Measurements from ENCODE around the gene SELPLG. TPM values are rescaled to one million over a fixed set of nuclear protein-coding genes. Genes with fewer than 3 reads are reported as not detected.

The SELPLG gene
- total and polyA plus RNA-seq, 2 donors (not counting 1 experiment from before 2014, with no cell fraction given): 6.1 to 8.0 TPM

- Mint-ChIP-seq H3K27me3 (no peaks in the 10 kb centered on the region), H3K9me3 (ENCODE audit: insufficient read depth) (no peaks in the 10 kb centered on the region), H3K4me3 (peak overlapping the region; percentile 66), H3K27ac (peak overlapping the region; percentile 73), H3K4me1 (peaks cover 56% of the 10 kb centered on the region)
- Histone ChIP-seq H3K79me2 (ENCODE audit: control insufficient read depth, insufficient read depth, low read length) (peaks cover 38% of the 10 kb centered on the region), H4K20me1 (ENCODE audit: control insufficient read depth, insufficient read depth, low read length, poor library complexity, severe bottlenecking) (no peaks in the 10 kb centered on the region), H3K27me3 (replicated peaks in 1 of 4; ENCODE audit: control extremely low read depth in 1 of 4, control insufficient read depth in 3 of 4, insufficient read depth in 4 of 4, low read length in 3 of 4) (no peaks in the 10 kb centered on the region), H3K4me2 (replicated peaks; ENCODE audit: low read depth, low read length, poor library complexity, severe bottlenecking) (peak overlapping the region; percentile 71), H2AFZ (ENCODE audit: insufficient read depth, low read depth, low read length, poor library complexity, severe bottlenecking) (no peak overlapping the region), H3K36me3 (replicated peaks in 1 of 2; ENCODE audit: control extremely low read depth in 1 of 2, control insufficient read depth in 1 of 2, extremely low read depth in 1 of 2, insufficient read depth in 2 of 2, low read length in 1 of 2) (peaks cover 3 to 7% of the 10 kb centered on the region in 2 experiments), H3K27ac (ENCODE audit: low read length in 2 of 2) (peak overlapping the region; percentile 62 to 77), H3K9ac (ENCODE audit: low read length) (peak overlapping the region; percentile 46), H3K4me3 (ENCODE audit: control extremely low read depth in 1 of 5, extremely low read depth in 1 of 5, insufficient read depth in 1 of 5, low read depth in 2 of 5, low read length in 4 of 5) (peak overlapping the region in 4 of 5 experiments; percentile 16 to 57 (median 30)), H3K9me3 (ENCODE audit: control extremely low read depth in 1 of 3, control insufficient read depth in 2 of 3, insufficient read depth in 1 of 3, low read length in 2 of 3) (no peaks in the 10 kb centered on the region), H3K4me1 (ENCODE audit: control insufficient read depth in 2 of 2, insufficient read depth in 2 of 2, low read length in 2 of 2) (peaks cover 52 to 53% of the 10 kb centered on the region in 2 donors)
- intact Hi-C loops (cut with micrococcal nuclease): loop anchor here (1.0 to 2.0 kb wide), 8 partner anchors 26 to 287 kb away; partner anchors contain the start of gene CORO1C
- ChIA-PET CTCF (interaction anchor here (0.7 to 11.7 kb wide), 58 partner anchors 8 to 429 kb away, joined by 3 to 312 read pairs (median 4); partner anchors contain the start of genes ALKBH2, CORO1C, ISCU and SART3), POLR2A (interaction anchor here (0.6 to 1.9 kb wide), 9 partner anchors 10 to 102 kb away, joined by 3 to 11 read pairs (median 7); partner anchors contain the start of genes ISCU and SELPLG)
- no peak for TF ChIP-seq EZH2 (IDR thresholded peaks at IDR 0.05; ENCODE audit: borderline replicate concordance, insufficient read depth, low read depth, low read length, poor library complexity, severe bottlenecking)
- TF ChIP-seq CTCF (IDR thresholded peaks at IDR 0.05): peak; percentile 90
- 0% methylated on average over 1 of the region's 5 CpGs for WGBS (ENCODE audit: insufficient coverage)
- peak; percentile 86 for DNase-seq
- peak; percentile 95 for ATAC-seq (ENCODE audit: low read depth)
Measured at GRCh38 chr12:108664338-108665258, 30.9 kb upstream of the SELPLG start.
